Endothelial cell of umbilical vein (primary cell): ENCODE measurements around the gene NLGN1. TPM values are rescaled to one million over a fixed set of nuclear protein-coding genes. Genes with fewer than 3 reads are reported as not detected.

Experiments used
- BruUV-seq: library from RNA; stranded (reverse); fragments of 400-500 nt; replicated peaks from 2 replicates; lab custom pipeline; 2021; lab: Mats Ljungman, UMichigan
- CTCF ChIA-PET: fragments of 300-600, 350-600 bp; sonication (Branson Sonifier 250); formaldehyde crosslinking; loops from one replicate; lab custom pipeline; 2021; ENCODE audit warnings: antibody characterized with exemption, inconsistent platforms; lab: Charles Lee
- POLR2A ChIA-PET: fragments of 300-600, 350-600 bp; sonication (Branson Sonifier 250); formaldehyde crosslinking; loops from one replicate; lab custom pipeline; 2021; ENCODE audit warnings: antibody characterized with exemption, inconsistent platforms; lab: Charles Lee
- DNase-seq: peaks from one replicate; pipeline ENCODE4 v3.0.0-alpha.2; 2011; ENCODE audit warnings: low read depth, low spot score
- FAIRE-seq: peaks from 2 replicates; lab custom pipeline; 2011; peaks lifted over from hg19 to GRCh38; lab: Jason Lieb, UNC
- H2AFZ ChIP-seq: 2 replicates; pipeline ENCODE4 v1.6.0; 2012; ENCODE audit warnings: low read depth, low read length, control low read depth, inconsistent platforms
- H3K27ac ChIP-seq: 2 replicates; pipeline ENCODE4 v1.5.1; 2011; ENCODE audit warnings: low read depth, mild to moderate bottlenecking, control low read depth, low read length, moderate library complexity; ENCODE audit not compliant: insufficient read depth
- H3K27me3 ChIP-seq, 2 experiments: 2 replicates each; pipeline versions ENCODE4 v1.6.0 to v1.6.1; 2011; ENCODE audit warnings: low read length in 2 of 2, mixed read lengths in 1 of 2; ENCODE audit not compliant: control insufficient read depth in 2 of 2, insufficient read depth in 2 of 2
- H3K36me3 ChIP-seq, 2 experiments: 2 replicates in 1 of 2; 3 replicates in 1 of 2; pipeline ENCODE4 v1.5.1; 2011; ENCODE audit warnings: low read length in 2 of 2, mild to moderate bottlenecking in 1 of 2, moderate library complexity in 1 of 2; ENCODE audit not compliant: control insufficient read depth in 2 of 2, insufficient read depth in 2 of 2; ENCODE audit errors: extremely low read depth in 1 of 2
- H3K4me1 ChIP-seq: 3 replicates; pipeline ENCODE4 v1.5.1; 2011; ENCODE audit warnings: mild to moderate bottlenecking, low read length; ENCODE audit not compliant: control insufficient read depth, insufficient read depth; ENCODE audit errors: extremely low read depth
- H3K4me2 ChIP-seq: 2 replicates; pipeline ENCODE4 v1.6.1; 2011; ENCODE audit warnings: low read length, control low read depth, mixed read lengths; ENCODE audit not compliant: insufficient read depth
- H3K4me3 ChIP-seq, 3 experiments: fragments of 200-600 bp in 1 of 3; sonication (generic), shearing (Covaris generic) in 1 of 3; replicated peaks in 1 of 3; 2 replicates each; pipeline ENCODE4 v1.5.1; 2011 to 2016; ENCODE audit warnings: control low read depth in 3 of 3, low read length in 3 of 3, mild to moderate bottlenecking in 2 of 3, inconsistent platforms in 1 of 3, low read depth in 1 of 3, moderate library complexity in 1 of 3; ENCODE audit not compliant: insufficient read depth in 1 of 3
- H3K79me2 ChIP-seq: 2 replicates; pipeline ENCODE4 v1.6.0; 2012; ENCODE audit warnings: low read length, inconsistent platforms; ENCODE audit not compliant: control insufficient read depth, insufficient read depth
- H3K9ac ChIP-seq: replicated peaks from 2 replicates; pipeline ENCODE3; 2011; ENCODE audit warnings: low read length, control low read depth; ENCODE audit not compliant: insufficient read depth; ENCODE audit errors: extremely low read depth
- H3K9me1 ChIP-seq: replicated peaks from 3 replicates; pipeline ENCODE4 v1.6.0; 2011; ENCODE audit warnings: mild to moderate bottlenecking, low read length; ENCODE audit not compliant: control insufficient read depth, insufficient read depth; ENCODE audit errors: extremely low read depth
- H3K9me3 ChIP-seq: replicated peaks from 2 replicates; pipeline ENCODE4 v1.5.1; 2012; ENCODE audit warnings: low read length, inconsistent platforms; ENCODE audit not compliant: control insufficient read depth, insufficient read depth
- H4K20me1 ChIP-seq: replicated peaks from 2 replicates; pipeline ENCODE3; 2011; ENCODE audit warnings: mild to moderate bottlenecking, low read length; ENCODE audit not compliant: control insufficient read depth, insufficient read depth; ENCODE audit errors: extremely low read depth
- EZH2 ChIP-seq: IDR thresholded peaks from 2 replicates; pipeline ENCODE4 v1.6.1; 2012; ENCODE audit warnings: borderline replicate concordance, low read depth, mild to moderate bottlenecking, moderate library complexity, low read length, inconsistent platforms; ENCODE audit not compliant: severe bottlenecking
- FOS ChIP-seq: IDR thresholded peaks from 2 replicates; pipeline ENCODE4 v1.6.1; 2011; ENCODE audit warnings: mild to moderate bottlenecking, low read length, moderate library complexity, borderline replicate concordance; ENCODE audit not compliant: insufficient read depth
- GATA2 ChIP-seq: IDR thresholded peaks from 2 replicates; pipeline ENCODE4 v1.7.0; 2011; ENCODE audit warnings: low read depth, mild to moderate bottlenecking, moderate library complexity, mixed read lengths, low read length; ENCODE audit not compliant: insufficient read length, insufficient read depth
- JUN ChIP-seq: IDR thresholded peaks from 2 replicates; pipeline ENCODE4 v1.6.1; 2011; ENCODE audit warnings: borderline replicate concordance, low read depth; ENCODE audit not compliant: insufficient read length, insufficient read depth
- MAX ChIP-seq: IDR thresholded peaks from 2 replicates; pipeline ENCODE4 v1.6.1; 2011; ENCODE audit not compliant: insufficient read depth, insufficient read length
- MYC ChIP-seq: IDR thresholded peaks from one replicate; pipeline ENCODE4 v1.6.1; 2011; ENCODE audit warnings: mild to moderate bottlenecking, low read depth, low read length
- POLR2A ChIP-seq: IDR thresholded peaks from 2 replicates; pipeline ENCODE4 v1.6.1; 2012; ENCODE audit warnings: low read depth, mild to moderate bottlenecking, control low read depth, low read length
- POLR2AphosphoS5 ChIP-seq: IDR thresholded peaks from 2 replicates; pipeline ENCODE4 v1.6.1; 2012; ENCODE audit warnings: low read depth, mild to moderate bottlenecking, control low read depth, low read length, moderate library complexity; ENCODE audit not compliant: insufficient read depth
- dilution Hi-C: fragments of 300-500 bp; cut with MboI; formaldehyde crosslinking; loops from one replicate; pipeline ENCODE4 v1.15.0; 2019; ENCODE audit warnings: low sequenced_read_pairs; ENCODE audit not compliant: extremely low pct_ligation_motif_present
- intact Hi-C: fragments of 100-400 bp; cut with micrococcal nuclease; formaldehyde crosslinking; loops from one replicate; pipeline ENCODE4 v1.10.0; 2022
- polyA plus RNA-seq, 4 experiments: library from polyadenylated mRNA; depleted of rRNA in 3 of 4; stranded (reverse) in 3 of 4; unstranded in 1 of 4; fragments of >200 nt; gene quantifications; 2 replicates each; pipeline versions ENCODE4 v1.2.1 to v1.2.3, GENCODE V29; 2011 to 2012; ENCODE audit warnings: missing spikeins in 1 of 4
- total RNA-seq: library from RNA; stranded (reverse); gene quantifications from 2 replicates; pipeline ENCODE4 v1.2.3, GENCODE V29; 2021
- TF ChIP-seq, protein P1 (sequence below), 2 donors: IDR thresholded peaks; 1 replicate in 1 of 2; 2 replicates in 1 of 2; pipeline ENCODE4 v1.5.1; 2011; ENCODE audit warnings: low read length in 2 of 2, mild to moderate bottlenecking in 2 of 2, moderate library complexity in 2 of 2, control low read depth in 1 of 2, inconsistent platforms in 1 of 2, low read depth in 1 of 2; ENCODE audit not compliant: insufficient read depth in 1 of 2; ENCODE audit errors: extremely low read depth in 1 of 2

The NLGN1 gene
- total and polyA plus RNA-seq, 2 donors (not counting 3 experiments of a cell fraction or from before 2014, with no cell fraction given), result 7.9 to 16.3 TPM

GRCh38 chr3:173875790-173876189 lies 478.2 kb downstream of the NLGN1 start:
- Histone ChIP-seq H3K27ac (no peak overlapping the region), H3K9me3 (no peaks in the 10 kb centered on the region), H3K4me3 (no peak overlapping the region), H3K9me1 (no peaks in the 10 kb centered on the region), H3K79me2 (no peaks in the 10 kb centered on the region), H3K27me3 (no peaks in the 10 kb centered on the region), H3K4me1 (no peaks in the 10 kb centered on the region), H3K36me3 (no peaks in the 10 kb centered on the region), H3K9ac (no peak overlapping the region), H4K20me1 (no peaks in the 10 kb centered on the region), H3K4me2 (no peak overlapping the region), H2AFZ (no peak overlapping the region)
- intact Hi-C loops (no loop called here), dilution Hi-C loops (no loop called here)
- no peak for DNase-seq
- CTCF ChIA-PET, result interaction anchor here (1.0 to 1.9 kb wide), 8 partner anchors 10 to 142 kb away, joined by 4 to 20 read pairs (median 6); no protein-coding TSS in a partner anchor
- BruUV-seq, result no TSS peak
- no peak for FAIRE-seq
- POLR2A ChIA-PET, result no interaction called here
- TF ChIP-seq EZH2, result no peak
- no peak for TF ChIP-seq POLR2AphosphoS5
- TF ChIP-seq GATA2, result no peak
- TF ChIP-seq MAX, result no peak
- TF ChIP-seq FOS, result no peak
- TF ChIP-seq MYC, result no peak
- TF ChIP-seq JUN, result no peak
- TF ChIP-seq, protein P1, sequence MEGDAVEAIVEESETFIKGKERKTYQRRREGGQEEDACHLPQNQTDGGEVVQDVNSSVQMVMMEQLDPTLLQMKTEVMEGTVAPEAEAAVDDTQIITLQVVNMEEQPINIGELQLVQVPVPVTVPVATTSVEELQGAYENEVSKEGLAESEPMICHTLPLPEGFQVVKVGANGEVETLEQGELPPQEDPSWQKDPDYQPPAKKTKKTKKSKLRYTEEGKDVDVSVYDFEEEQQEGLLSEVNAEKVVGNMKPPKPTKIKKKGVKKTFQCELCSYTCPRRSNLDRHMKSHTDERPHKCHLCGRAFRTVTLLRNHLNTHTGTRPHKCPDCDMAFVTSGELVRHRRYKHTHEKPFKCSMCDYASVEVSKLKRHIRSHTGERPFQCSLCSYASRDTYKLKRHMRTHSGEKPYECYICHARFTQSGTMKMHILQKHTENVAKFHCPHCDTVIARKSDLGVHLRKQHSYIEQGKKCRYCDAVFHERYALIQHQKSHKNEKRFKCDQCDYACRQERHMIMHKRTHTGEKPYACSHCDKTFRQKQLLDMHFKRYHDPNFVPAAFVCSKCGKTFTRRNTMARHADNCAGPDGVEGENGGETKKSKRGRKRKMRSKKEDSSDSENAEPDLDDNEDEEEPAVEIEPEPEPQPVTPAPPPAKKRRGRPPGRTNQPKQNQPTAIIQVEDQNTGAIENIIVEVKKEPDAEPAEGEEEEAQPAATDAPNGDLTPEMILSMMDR (IDR thresholded peaks at IDR 0.05; ENCODE audit: extremely low read depth in 1 of 2, insufficient read depth in 1 of 2, low read depth in 1 of 2, low read length in 2 of 2), result no peak
- no peak for TF ChIP-seq POLR2A
